GM19240 (cell line): ENCODE measurements around the gene SNTG2.
"Not testable (repeated sequence)": the region's sequence is repeated elsewhere in the genome, so short reads cannot be mapped to it uniquely, and the experiment has no call there.

Experiments
- DNase-seq: peaks from one replicate; pipeline ENCODE4 v3.0.0; 2011; ENCODE audit warnings: low spot score; ENCODE audit not compliant: insufficient read length

The SNTG2 gene

DNA sequence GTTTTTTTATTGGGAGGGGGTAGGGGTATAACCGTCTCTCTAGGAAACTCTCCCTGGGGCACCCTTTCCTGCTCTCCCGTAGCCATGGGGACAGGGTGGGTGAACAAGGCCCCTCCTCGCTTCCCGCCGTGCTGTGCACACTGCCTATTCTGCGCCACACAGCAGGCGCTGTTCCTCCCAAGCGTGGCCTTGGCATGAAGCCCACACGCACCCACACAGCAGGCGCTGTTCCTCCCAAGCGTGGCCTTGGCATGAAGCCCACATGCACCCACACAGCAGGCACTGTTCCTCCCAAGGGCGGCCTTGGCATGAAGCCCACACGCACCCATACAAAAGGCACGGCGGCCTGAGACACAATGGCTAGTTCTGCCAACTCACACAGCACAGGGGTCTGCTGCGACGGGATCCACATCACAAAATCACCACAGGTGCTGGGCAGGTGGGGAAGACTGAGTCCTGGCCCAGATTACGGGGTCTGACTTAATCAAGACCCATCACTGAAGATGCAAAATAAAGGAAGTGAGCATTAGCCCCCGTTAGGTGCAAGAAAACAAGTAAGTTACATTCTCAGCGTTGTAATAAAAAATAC, 416.0 kb downstream of the SNTG2 start:
- no peak for DNase-seq

DNA sequence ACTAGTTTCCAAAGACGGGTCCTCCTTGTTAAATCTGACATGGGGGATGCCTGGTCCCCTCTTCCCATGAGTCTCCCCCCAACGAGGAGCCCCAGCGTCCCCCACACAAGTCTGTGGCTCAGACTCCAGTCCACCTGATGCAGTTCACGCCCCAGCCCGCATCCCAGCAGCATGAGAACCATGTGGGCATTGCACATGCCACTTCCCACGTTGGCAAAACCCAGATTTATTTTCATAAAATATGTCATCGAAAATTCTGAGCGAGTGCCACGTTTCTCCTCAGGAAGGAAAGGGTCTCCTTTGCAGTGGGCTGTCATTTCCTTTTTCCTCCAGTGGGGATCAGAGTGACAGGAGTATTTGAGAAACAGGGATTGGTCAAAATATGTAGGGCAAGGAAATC, 417.0 kb downstream of the SNTG2 start:
- DNase-seq = no peak

DNA sequence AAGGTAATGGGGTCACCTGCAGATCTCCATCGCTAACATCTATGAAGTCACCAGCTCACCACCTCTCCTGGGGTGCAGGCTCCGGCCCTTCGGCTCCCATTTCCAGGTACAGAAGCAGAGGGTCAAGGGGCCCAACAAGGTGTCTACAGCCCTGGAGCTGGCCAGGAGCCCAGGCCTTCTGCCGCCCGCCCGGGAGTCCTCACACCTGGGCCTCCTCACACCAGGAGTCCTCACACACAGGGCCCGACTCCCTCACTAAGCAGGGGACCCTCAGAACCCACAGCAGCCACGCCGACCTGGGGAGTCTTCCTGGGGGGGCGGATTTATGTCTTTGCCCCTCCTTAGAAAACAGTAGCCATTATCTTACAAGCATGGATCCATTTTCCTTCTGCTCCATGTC, 419.3 kb downstream of the SNTG2 start:
- DNase-seq = no peak

DNA sequence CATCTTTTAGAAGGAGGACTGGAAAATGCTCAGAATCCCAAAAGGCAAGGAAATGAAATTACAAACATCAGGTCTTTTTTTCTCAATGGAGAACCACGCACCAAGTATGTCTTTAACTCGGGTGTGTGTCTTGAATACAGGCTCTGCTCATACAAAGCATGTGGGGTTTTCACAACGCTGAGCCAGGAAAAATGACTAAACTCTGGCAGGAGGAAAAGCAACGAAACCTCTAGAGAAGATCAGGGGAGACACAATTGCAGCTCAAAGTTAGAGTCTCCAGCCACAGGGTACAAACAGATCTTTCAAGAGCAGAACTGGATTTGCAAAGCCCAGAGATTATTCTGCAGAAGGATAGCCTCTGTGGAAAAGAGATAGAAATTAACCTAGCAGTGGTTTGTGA, 419.8 kb downstream of the SNTG2 start:
- DNase-seq = no peak

DNA sequence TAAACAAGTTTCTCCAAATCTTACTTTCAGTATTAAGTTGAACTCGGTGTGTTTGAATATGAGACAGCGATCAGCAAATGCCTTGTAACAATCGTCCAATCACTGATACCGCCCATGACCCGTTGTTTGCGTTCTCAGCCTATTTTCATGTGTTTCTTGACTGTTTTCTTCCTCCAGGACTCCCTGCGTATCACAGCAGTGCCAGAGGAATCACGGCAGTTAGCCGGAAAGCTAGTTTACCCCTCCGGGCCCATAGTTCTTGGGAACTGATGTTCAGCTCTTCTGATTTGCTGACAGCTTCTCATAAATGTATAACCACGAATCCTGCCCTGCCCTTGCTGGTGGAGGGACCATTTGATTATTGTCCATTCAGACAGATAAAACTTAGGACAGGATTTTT, 420.4 kb downstream of the SNTG2 start:
- DNase-seq = no peak

DNA sequence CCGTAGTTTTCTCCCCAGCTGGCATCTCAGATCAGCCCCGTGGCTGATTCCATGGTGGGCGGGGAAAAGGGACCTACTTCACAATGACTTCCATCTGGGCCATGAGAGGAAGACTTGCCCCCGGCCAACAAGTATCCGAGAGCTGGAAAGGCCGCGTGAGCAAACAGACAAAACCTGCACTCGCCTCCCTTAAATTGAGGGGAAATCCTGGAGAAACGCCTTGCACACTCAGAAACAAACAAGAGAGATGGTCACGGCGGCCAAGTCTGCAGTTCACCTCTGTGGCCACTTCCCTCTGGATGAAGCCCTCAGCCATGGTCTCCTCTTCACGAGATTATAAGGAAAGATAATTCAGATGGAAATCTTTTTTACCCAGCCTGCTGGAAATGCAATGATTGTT, 423.2 kb downstream of the SNTG2 start:
- no peak for DNase-seq

DNA sequence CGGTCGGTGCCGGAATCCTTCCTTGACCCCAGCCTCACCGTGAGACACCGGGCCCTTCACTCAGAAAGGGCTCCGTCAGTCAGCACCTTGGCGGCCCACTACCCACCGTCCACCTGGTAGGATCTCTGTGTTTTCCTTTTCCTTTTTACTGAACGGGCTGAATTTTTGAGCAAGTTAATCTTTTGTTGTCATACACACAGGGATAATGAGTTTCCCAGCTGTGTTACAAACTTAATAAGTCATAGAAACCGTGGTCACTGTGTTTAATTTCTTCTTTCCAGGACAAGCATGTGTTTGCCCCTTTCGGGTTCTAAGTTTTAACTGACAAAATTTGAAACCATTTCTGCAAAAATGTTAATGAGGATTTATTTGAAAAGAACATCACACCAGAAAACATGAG, 423.6 kb downstream of the SNTG2 start:
- DNase-seq = no peak

DNA sequence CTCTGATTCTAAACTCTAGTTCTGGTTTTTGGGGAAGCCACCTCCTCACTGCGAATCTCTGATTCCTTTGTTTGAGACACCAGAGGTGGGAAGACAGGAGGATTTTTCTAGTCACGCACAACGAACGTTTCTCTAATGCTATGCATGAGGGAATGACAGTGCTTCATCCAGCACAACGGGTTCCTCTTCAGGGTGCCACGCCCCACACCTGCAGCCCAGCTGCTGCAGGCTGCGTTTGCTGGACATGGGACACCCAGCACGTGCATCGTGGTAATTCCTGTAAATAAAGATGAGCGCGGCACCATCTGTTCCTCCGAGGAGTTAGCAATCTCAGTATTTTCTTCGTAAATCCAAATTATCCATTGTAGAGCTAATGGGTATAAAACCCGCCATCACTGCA, 425.1 kb downstream of the SNTG2 start:
- DNase-seq = no peak

DNA sequence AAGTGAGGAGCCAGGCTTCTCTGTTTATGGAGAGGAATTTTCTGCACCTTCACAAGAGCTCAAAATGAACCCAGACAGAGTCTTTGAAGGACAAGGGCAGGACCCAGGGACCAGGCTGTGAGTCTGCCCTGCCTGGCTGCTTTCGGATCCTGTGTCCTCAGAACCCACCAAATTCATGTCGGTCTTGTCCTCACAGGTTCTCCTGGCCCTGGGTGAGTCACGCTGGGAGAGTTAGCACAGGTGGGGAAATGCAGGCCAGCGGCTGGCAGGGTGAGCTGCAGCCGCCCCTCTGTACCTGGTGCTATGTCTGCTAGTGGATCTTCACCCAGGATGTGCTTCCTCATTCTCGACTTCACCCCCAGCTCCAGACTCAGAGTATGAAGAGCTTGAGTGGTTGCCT, 426.8 kb downstream of the SNTG2 start:
- DNase-seq = no peak

DNA sequence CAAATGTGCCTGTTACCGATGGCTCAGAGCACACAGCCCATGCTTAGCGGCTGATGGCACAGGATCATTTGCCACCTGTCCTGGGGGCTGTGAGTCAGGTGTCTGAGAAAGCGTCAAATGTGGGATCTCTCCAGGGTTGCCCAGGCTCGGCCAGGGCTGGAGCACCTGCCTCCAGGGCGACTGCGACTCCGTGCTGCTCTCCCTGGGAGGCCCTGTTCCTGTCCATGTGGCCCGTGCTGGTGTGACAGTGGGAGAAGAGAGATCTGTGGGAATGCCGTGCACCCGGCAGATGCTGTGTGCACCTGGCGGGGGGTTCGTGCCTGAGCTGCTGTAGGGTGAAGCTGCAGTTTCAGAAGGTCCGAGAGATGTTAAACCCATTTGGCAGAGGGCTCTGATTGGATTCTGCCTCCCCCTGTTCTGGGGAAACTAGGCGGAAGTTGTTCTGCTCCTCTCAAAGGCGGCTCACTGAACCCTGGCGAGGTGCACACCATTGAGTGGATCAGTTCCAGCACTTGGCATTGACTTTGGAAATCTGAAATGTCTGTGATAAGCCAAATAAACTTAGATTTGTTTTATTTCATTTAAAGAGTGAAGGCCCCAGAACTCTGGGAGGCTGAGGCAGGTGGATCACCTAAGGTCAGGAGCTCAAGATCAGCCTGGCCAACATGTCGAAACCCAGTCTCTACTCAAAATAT, 428.0 kb downstream of the SNTG2 start:
- DNase-seq = no peak

DNA sequence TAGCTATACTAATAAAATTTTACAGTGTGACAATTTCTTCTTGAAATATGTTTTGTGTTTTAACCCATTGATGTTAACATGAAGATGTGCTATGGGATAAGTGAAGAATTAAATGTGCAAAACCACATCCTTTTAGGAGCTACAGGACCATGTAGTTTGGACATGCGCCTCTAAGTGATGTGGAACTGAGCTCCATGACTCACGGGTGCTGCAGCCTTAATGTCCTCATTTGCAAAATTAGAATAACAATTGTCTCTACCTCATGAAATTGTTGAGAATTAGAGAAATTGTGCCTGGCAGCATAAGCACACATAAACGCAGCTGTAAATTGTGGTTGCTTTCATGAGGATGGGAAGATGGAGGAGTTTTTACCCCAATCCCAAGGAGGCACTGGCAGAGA, 431.0 kb downstream of the SNTG2 start:
- DNase-seq = no peak

DNA sequence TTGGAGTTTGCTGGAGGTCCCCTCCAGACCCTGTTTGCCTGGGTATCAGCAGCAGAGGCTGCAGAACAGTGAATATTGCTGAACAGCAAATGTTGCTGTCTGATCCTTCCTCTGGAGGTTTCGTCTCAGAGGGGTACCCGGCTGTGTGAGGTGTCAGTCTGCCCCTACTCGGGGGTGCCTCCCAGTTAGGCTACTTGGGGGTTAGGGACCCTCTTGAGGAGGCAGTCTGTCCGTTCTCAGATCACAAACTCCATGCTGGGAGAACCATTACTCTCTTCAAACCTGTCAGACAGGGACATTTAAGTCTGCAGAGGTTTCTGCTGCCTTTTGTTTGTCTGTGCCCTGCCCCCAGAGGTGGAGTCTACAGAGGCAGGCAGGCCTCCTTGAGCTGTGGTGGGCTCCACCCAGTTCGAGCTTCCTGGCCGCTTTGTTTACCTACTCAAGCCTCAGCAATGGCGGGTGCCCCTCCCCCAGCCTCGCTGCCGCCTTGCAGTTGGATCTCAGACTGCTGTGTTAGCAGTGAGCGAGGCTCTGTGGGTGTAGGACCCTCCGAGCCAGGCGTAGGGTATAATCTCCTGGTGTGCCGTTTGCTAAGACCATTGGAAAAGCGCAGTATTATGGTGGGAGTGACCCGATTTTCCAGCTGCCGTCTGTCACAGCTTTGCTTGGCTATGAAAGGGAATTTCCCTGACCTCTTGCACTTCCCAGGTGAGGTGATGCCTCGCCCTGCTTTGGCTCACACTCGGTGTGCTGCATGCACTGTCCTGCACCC, 437.5 kb downstream of the SNTG2 start:
- DNase-seq = not testable (repeated sequence)

DNA sequence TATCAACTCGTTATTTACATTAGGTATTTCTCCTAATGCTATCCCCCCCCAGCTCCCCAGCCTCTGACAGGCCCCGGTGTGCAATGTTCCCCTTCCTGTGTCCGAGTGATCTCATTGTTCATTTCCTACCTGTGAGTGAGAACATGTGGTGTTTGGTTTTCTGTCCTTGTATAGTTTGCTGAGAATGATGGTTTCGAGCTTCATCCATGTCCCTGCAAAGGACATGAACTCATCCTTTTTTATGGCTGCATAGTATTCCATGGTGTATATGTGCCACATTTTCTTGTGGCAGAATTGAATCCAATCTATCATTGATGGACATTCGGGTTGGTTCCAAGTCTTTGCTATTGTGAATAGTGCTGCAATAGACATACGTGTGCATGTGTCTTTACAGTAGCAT, 439.5 kb downstream of the SNTG2 start:
- not testable (repeated sequence) for DNase-seq

DNA sequence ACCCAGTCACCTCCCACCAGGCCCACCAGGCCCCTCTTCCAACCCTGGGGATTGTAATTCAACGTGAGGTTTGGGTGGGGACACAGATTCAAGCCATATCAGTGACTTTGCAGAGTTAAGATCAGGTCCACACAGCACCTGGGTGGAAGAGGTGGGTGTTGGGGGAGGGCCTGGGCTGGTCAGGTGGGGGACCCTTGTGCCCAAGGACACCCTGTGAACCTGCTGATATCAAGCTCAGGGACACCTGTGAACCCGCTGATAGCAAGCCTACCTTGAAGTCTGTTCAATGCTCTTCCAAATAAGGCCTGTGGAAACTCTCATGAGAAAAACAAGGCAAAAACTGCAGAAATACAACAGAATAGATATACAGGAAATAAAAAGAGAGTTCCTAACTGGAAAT, 442.7 kb downstream of the SNTG2 start:
- no peak for DNase-seq

DNA sequence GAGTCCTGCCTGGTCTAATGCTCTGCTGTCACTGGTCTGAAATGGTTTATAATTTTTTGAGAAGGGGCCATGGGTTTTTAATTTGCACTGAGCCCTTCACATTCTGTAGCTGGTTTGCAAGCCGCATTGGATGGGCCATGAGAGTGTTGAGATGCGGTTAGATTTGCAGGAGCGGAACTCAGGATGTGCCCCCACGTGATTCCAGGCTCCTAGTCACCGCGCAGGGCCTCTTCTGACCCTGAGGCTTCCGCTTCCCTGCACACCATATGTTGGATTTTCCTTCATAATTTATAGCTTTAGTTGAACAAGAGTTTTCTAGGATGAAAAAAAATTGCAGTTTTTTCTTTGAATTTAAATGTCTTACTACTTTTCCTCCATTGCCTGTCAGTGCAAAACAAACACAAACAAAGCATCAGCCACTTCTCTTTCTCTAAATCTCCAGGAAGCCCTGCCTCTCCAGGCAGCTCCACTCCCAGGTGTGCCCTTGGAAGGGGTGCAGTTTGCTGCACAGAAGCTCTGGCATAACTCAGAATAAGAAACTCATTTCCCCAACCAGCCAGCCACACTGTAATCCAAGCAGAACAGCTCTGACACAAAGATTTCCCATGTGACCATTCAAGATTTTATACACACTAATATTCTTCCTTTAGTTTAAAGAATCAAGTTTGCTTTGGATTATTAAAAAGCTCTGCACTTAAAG, 444.2 kb downstream of the SNTG2 start:
- DNase-seq = no peak

DNA sequence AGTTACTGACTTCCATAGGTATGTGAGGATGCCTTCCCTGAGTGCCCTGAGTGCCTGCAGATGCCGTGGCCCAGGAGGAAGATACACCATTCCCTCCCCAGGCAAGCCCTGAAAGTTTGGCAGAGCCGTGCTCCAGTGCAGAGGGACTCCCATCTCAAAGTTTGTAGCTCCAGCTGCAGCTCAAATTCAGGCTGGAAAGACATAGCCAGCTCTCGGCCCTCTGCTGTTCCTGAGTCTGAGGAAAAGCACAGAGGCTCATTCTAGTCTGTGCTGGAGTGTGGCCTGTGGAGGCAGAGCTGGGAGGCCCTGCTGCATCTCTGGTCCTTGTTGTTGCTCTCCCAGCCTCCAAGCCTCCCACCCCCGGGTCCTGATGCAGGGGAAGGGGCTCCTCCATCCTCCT, 446.7 kb downstream of the SNTG2 start:
- no peak for DNase-seq

DNA sequence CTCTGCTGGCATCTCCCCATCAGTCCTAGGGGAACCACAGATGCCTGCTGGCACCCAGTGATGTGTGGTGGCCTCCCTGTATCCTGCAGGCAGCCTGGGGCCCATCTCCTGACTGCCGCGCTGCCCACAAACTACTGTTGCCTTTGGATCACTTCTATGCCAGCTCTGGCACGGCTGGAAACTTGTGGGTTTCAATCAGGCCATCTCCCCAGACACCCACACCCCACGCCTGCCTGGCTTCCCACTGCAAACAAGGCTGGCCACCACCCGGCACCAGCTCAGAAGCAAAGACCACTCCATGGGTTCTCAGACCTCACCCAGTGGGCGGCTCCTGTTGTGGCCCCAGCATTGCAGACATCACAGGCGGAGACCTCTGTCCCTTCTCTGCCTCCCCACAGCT, 447.5 kb downstream of the SNTG2 start:
- DNase-seq = no peak

DNA sequence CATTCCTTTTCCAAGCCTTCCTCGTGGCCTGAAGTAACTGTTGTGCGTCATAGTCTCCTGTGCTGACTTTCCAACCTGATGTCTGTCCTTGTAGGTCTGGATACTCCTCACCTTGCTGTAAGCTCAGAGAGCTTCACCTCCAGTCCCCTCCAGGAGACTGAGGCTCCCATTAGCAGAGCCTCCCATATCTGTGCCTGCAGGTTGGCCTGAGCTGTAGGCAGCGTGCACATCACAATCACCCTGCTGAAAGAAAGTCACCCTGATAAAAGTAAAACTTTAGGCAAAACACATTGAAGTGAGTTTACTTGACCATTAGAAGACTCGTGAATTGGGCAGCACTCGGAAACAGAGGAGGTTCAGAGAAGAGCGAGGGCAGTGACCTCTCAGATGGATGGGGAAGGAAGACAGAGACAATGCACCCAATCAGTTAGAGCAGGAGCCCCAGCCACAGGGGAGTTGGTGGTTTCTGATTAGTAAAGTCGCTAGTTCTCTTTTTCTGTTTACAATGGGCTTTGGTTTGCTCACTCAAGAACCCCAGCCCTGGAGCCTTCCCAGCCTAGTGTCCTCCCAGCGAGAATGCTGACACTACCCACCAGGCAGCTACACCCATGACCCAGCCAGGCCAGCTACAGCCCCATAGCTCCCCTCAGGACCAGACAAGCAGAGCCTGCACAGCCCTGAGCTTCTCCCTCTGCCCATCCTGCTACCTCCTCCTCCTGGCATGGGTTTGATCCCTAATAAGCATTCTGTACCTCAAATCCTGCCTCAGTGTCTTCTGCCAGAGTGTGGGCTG, 450.5 kb downstream of the SNTG2 start:
- DNase-seq = no peak

DNA sequence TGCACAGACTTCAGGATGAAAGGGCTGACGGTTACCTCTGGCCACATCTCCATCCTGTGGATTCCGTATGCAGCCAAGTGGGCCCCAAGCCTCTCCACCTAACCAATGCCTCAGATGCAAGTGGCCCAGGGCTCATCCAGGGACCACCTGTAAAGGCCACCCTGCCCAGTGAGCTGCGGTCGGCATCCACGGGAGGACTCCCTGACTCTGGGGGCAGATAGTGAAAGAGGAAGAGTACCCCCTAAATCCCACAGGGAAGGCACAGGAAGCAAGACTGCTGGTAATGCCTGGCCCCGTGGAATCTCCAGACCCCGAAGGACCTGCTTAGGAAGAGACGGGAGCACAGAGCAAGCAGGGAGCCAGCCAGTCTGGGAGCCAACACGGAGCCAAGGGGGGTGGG, 451.4 kb downstream of the SNTG2 start:
- no peak for DNase-seq

DNA sequence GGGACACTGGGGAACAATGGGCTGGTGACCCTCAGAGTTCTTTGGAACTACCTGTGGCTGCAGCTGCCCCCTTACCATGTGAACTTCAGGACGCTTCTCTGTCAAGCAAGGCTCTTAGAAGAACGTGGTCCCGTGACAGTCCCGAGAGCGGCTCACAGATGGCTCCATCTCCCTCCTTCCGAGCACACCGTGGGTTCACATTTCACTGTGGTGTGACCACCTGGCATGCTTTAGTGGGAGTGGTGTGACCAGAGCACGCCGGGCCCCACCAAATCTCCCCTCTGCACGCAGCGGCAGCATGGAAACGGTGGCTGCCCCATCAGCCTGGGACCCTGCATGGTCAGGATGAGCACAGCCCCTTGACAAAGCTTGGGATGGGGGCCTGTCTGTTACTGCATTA, 452.9 kb downstream of the SNTG2 start:
- no peak for DNase-seq

DNA sequence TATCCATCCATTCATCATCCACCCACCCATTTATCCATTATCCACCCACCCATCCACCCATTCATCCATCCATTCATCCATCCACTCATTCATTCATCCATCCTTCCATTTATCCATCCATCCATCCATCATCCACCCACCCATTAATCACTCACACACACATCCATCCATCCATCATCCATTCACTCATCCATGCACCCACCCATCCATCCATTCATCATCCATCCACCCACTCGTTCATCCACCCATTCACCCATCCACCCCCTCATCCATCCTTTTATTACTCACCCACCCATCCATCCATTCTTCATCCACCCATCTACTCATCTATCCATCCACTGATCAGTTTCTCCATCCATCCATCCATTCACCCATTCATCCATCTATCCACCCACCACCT, 454.5 kb downstream of the SNTG2 start:
- DNase-seq = no peak
